H9 (cell line): ENCODE data around the gene CD2. TPM values are rescaled to one million over a fixed set of nuclear protein-coding genes. Genes with fewer than 3 reads are reported as not detected.

Experiments
- DNase-seq: peaks from one replicate; pipeline ENCODE4 v3.0.0-alpha.2; 2017
- H2AFZ ChIP-seq: one replicate; pipeline ENCODE4 v1.6.1; 2013; ENCODE audit warnings: mild to moderate bottlenecking, low read length, control low read depth, moderate library complexity
- H2AK5ac ChIP-seq: 2 replicates; pipeline ENCODE4 v1.6.1; 2013; ENCODE audit warnings: low read length, control low read depth, mixed read lengths; ENCODE audit not compliant: insufficient read length
- H2BK120ac ChIP-seq: one replicate; pipeline ENCODE4 v1.6.1; 2013; ENCODE audit warnings: low read depth, mild to moderate bottlenecking, low read length, control low read depth, inconsistent platforms; ENCODE audit not compliant: poor library complexity, severe bottlenecking
- H2BK12ac ChIP-seq: 2 replicates; pipeline ENCODE4 v1.6.1; 2013; ENCODE audit warnings: low read length, control low read depth, mixed read lengths, low read depth; ENCODE audit not compliant: insufficient read length
- H2BK15ac ChIP-seq: 2 replicates; pipeline ENCODE4 v1.6.1; 2013; ENCODE audit warnings: low read depth, low read length, control low read depth
- H2BK20ac ChIP-seq: one replicate; pipeline ENCODE4 v1.6.1; 2013; ENCODE audit warnings: low read depth, mild to moderate bottlenecking, low read length, control low read depth, inconsistent platforms; ENCODE audit not compliant: poor library complexity, severe bottlenecking
- H2BK5ac ChIP-seq: 2 replicates; pipeline ENCODE4 v1.6.1; 2013; ENCODE audit warnings: low read length, control low read depth, mixed read lengths; ENCODE audit not compliant: insufficient read length
- H3K14ac ChIP-seq: 2 replicates; pipeline ENCODE4 v1.6.1; 2013; ENCODE audit warnings: low read length, control low read depth; ENCODE audit not compliant: insufficient read depth
- H3K18ac ChIP-seq: 2 replicates; pipeline ENCODE4 v1.6.1; 2013; ENCODE audit warnings: low read depth, mild to moderate bottlenecking, mixed read lengths, low read length, control low read depth; ENCODE audit not compliant: insufficient read length
- H3K23ac ChIP-seq: 2 replicates; pipeline ENCODE4 v1.6.1; 2013; ENCODE audit warnings: low read length, control low read depth, mixed read lengths, low read depth; ENCODE audit not compliant: insufficient read length
- H3K23me2 ChIP-seq: 2 replicates; pipeline ENCODE4 v1.6.1; 2013; ENCODE audit warnings: low read depth, mild to moderate bottlenecking, mixed read lengths, low read length, control low read depth; ENCODE audit not compliant: insufficient read length, poor library complexity, severe bottlenecking
- H3K27ac ChIP-seq: 2 replicates; pipeline ENCODE4 v1.5.1; 2013; ENCODE audit warnings: low read length, control low read depth, mixed read lengths, low read depth; ENCODE audit not compliant: insufficient read length
- H3K27me3 ChIP-seq: 2 replicates; pipeline ENCODE4 v1.6.1; 2013; ENCODE audit warnings: low read length, control low read depth, inconsistent platforms; ENCODE audit not compliant: insufficient read depth
- H3K4ac ChIP-seq: 2 replicates; pipeline ENCODE4 v1.6.1; 2013; ENCODE audit warnings: low read depth, mild to moderate bottlenecking, control low read depth, inconsistent platforms, low read length, moderate library complexity
- H3K4me1 ChIP-seq: 2 replicates; pipeline ENCODE4 v1.6.1; 2013; ENCODE audit warnings: low read length, control low read depth, inconsistent platforms; ENCODE audit not compliant: insufficient read depth
- H3K4me2 ChIP-seq: 2 replicates; pipeline ENCODE4 v1.6.1; 2013; ENCODE audit warnings: low read length, control low read depth, mixed read lengths; ENCODE audit not compliant: insufficient read length, insufficient read depth
- H3K56ac ChIP-seq: 2 replicates; pipeline ENCODE4 v1.6.1; 2013; ENCODE audit warnings: low read depth, mild to moderate bottlenecking, mixed read lengths, low read length, control low read depth; ENCODE audit not compliant: insufficient read length
- H3K79me1 ChIP-seq: 2 replicates; pipeline ENCODE4 v1.6.1; 2013; ENCODE audit warnings: low read depth, mild to moderate bottlenecking, moderate library complexity, low read length, control low read depth, inconsistent platforms; ENCODE audit not compliant: insufficient read depth, poor library complexity, severe bottlenecking
- H3K79me2 ChIP-seq: 2 replicates; pipeline ENCODE4 v1.6.1; 2013; ENCODE audit warnings: low read length, control low read depth, inconsistent platforms; ENCODE audit not compliant: insufficient read depth
- H3K9ac ChIP-seq: 2 replicates; pipeline ENCODE4 v1.6.1; 2013; ENCODE audit warnings: low read length, control low read depth, mixed read lengths; ENCODE audit not compliant: insufficient read length; ENCODE audit errors: extremely low read depth
- H3K9me3 ChIP-seq: one replicate; pipeline ENCODE4 v1.6.1; 2013; ENCODE audit warnings: low read depth, low read length, inconsistent platforms; ENCODE audit not compliant: control insufficient read depth
- H3T11ph ChIP-seq: one replicate; pipeline ENCODE4 v1.6.1; 2013; ENCODE audit warnings: mild to moderate bottlenecking, low read length, control low read depth, inconsistent platforms
- H4K20me1 ChIP-seq: one replicate; pipeline ENCODE4 v1.6.1; 2013; ENCODE audit not compliant: control insufficient read depth, insufficient read length, insufficient read depth
- H4K5ac ChIP-seq: 2 replicates; pipeline ENCODE4 v1.6.1; 2013; ENCODE audit warnings: low read depth, mild to moderate bottlenecking, mixed read lengths, low read length, control low read depth; ENCODE audit not compliant: insufficient read length
- H4K8ac ChIP-seq: replicated peaks from 2 replicates; pipeline ENCODE4 v1.6.1; 2013; ENCODE audit warnings: low read length, control low read depth, mixed read lengths, low read depth; ENCODE audit not compliant: insufficient read length
- H4K91ac ChIP-seq: 2 replicates; pipeline ENCODE4 v1.6.1; 2013; ENCODE audit warnings: low read depth, mild to moderate bottlenecking, moderate library complexity, mixed read lengths, low read length, control low read depth; ENCODE audit not compliant: insufficient read length
- H3K27ac Mint-ChIP-seq, 3 experiments: 2 replicates in 2 of 3; 3 replicates in 1 of 3; pipeline ENCODE4 v1.8.0; 2020 to 2021; ENCODE audit warnings: mixed read lengths in 3 of 3, mild to moderate bottlenecking in 1 of 3, moderate library complexity in 1 of 3
- H3K27me3 Mint-ChIP-seq: 2 replicates; pipeline ENCODE4 v1.8.0; 2021; ENCODE audit warnings: low read depth, mild to moderate bottlenecking, moderate library complexity, mixed read lengths
- H3K36me3 Mint-ChIP-seq, 3 experiments: 2 replicates in 2 of 3; 3 replicates in 1 of 3; pipeline ENCODE4 v1.8.0; 2020 to 2021; ENCODE audit warnings: low read depth in 3 of 3, mixed read lengths in 3 of 3; ENCODE audit not compliant: insufficient read depth in 1 of 3
- H3K4me1 Mint-ChIP-seq, 2 experiments: 2 replicates each; pipeline ENCODE4 v1.8.0; 2020; ENCODE audit warnings: mixed read lengths in 2 of 2
- H3K4me3 Mint-ChIP-seq, 2 experiments: 2 replicates in 1 of 2; 3 replicates in 1 of 2; pipeline ENCODE4 v1.8.0; 2020 to 2021; ENCODE audit warnings: mild to moderate bottlenecking in 2 of 2, mixed read lengths in 2 of 2, moderate library complexity in 1 of 2
- H3K9me3 Mint-ChIP-seq, 2 experiments: 2 replicates in 1 of 2; 3 replicates in 1 of 2; pipeline ENCODE4 v1.8.0; 2020; ENCODE audit warnings: mild to moderate bottlenecking in 2 of 2, mixed read lengths in 2 of 2, moderate library complexity in 1 of 2
- WGBS: extraction: QIAGEN DNeasy Blood & Tissue Kit; methylation state at CpG from one replicate; pipeline ENCODE4 v1.1.7; 2013; ENCODE audit warnings: missing lambda C conversion rate, low lambda C conversion rate, mixed read lengths; ENCODE audit not compliant: insufficient read length; ENCODE audit errors: extremely low coverage; 5-methylcytosine and 5-hydroxymethylcytosine counted together
- total RNA-seq: library from RNA; stranded (reverse); gene quantifications from 2 replicates; pipeline ENCODE4 v1.2.1, GENCODE V29; 2021
- TF ChIP-seq, protein P1 (sequence below): fragments of 200-600 bp; sonication (generic); conservative IDR thresholded peaks from 3 replicates; pipeline ENCODE4 v1.8.0; 2021; ENCODE audit warnings: antibody characterized with exemption, mild to moderate bottlenecking

CD2 gene
- total RNA-seq, 1 experiment from 2014 or later = not detected

DNA sequence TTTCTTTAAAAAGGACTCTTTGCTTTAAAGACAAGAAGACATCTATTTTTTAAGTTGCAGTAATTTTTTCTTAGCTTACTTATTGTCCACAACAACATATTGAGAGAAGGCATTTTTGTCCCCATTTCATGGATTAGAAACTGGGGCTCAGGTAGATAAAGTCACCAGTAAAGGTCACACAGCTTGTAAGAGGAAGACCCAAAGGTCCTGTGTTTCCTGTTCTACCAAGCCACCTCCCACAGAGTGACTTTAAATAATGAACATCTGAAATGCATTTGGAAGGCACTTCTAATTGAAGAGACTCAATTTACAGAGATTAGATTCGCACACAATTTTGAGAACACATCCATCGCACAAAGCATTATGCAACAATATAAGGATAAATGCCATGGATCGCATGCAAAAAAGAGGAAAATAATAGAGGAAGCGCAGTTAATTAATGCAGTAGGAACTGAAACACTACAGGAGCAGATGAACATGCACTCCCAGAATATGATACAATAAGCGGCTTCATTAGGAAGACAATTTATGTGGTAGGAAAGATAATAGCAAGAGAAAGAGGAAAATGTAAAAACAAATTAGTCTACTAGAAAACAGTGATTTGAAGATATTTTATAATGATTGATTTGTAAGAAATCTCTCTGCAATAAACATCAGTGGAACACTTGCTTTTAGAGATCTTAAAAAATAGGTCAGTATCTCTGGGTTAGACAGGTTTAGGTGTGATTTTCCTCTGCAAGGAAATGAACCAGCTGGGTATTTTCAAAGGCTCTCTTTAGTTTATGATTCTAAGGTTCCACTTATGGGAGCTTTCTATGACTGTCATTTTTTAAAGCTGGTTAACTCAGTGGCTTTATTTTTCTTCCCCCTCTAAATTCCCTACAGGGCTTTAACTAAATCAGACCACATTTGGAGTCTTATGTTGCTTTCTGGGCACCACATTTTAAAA, 27.1 kb upstream of the CD2 start:
- Histone ChIP-seq H3K18ac (no peak overlapping the region), H3K14ac (no peak overlapping the region), H3K56ac (no peak overlapping the region), H2BK12ac (no peak overlapping the region), H4K5ac (no peak overlapping the region), H3K23me2 (no peaks in the 10 kb centered on the region), H4K8ac (no peak overlapping the region), H2AFZ (no peak overlapping the region), H3K79me1 (no peaks in the 10 kb centered on the region), H2AK5ac (no peak overlapping the region), H3K27ac (no peak overlapping the region), H3T11ph (no peak overlapping the region), H2BK15ac (no peak overlapping the region), H3K23ac (no peak overlapping the region), H3K27me3 (no peaks in the 10 kb centered on the region), H4K20me1 (no peaks in the 10 kb centered on the region), H2BK5ac (no peak overlapping the region), H2BK20ac (no peak overlapping the region), H3K9me3 (no peaks in the 10 kb centered on the region), H3K9ac (no peak overlapping the region), H3K4me1 (no peaks in the 10 kb centered on the region; the same call in 1 of the 2 replicates), H3K4me2 (no peak overlapping the region), H4K91ac (no peak overlapping the region), H3K4ac (no peak overlapping the region), H2BK120ac (no peak overlapping the region), H3K79me2 (no peaks in the 10 kb centered on the region)
- no peak for DNase-seq
- Mint-ChIP-seq H3K4me1 (peaks cover 9 to 10% of the 10 kb centered on the region in 2 experiments), H3K27ac (no peak overlapping the region), H3K9me3 (peaks cover 0 to under 1% of the 10 kb centered on the region in 2 experiments; a peak in 1 of 5 replicates), H3K27me3 (no peaks in the 10 kb centered on the region), H3K4me3 (no peak overlapping the region), H3K36me3 (no peaks in the 10 kb centered on the region; a peak in 1 of 7 replicates)
- TF ChIP-seq, protein P1, sequence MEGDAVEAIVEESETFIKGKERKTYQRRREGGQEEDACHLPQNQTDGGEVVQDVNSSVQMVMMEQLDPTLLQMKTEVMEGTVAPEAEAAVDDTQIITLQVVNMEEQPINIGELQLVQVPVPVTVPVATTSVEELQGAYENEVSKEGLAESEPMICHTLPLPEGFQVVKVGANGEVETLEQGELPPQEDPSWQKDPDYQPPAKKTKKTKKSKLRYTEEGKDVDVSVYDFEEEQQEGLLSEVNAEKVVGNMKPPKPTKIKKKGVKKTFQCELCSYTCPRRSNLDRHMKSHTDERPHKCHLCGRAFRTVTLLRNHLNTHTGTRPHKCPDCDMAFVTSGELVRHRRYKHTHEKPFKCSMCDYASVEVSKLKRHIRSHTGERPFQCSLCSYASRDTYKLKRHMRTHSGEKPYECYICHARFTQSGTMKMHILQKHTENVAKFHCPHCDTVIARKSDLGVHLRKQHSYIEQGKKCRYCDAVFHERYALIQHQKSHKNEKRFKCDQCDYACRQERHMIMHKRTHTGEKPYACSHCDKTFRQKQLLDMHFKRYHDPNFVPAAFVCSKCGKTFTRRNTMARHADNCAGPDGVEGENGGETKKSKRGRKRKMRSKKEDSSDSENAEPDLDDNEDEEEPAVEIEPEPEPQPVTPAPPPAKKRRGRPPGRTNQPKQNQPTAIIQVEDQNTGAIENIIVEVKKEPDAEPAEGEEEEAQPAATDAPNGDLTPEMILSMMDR = no peak
- WGBS = no CpG with 5 or more reads among the region's 5 CpGs
